HG03097 (cell line): ENCODE results near the gene PCGF2.

ENCODE experiments used
- ATAC-seq: cut with Tn5 transposase; IDR thresholded peaks from one replicate; pipeline ENCODE4 v1.9.1; 2021; ENCODE audit not compliant: unreplicated experiment, low FRiP score

PCGF2 gene

DNA sequence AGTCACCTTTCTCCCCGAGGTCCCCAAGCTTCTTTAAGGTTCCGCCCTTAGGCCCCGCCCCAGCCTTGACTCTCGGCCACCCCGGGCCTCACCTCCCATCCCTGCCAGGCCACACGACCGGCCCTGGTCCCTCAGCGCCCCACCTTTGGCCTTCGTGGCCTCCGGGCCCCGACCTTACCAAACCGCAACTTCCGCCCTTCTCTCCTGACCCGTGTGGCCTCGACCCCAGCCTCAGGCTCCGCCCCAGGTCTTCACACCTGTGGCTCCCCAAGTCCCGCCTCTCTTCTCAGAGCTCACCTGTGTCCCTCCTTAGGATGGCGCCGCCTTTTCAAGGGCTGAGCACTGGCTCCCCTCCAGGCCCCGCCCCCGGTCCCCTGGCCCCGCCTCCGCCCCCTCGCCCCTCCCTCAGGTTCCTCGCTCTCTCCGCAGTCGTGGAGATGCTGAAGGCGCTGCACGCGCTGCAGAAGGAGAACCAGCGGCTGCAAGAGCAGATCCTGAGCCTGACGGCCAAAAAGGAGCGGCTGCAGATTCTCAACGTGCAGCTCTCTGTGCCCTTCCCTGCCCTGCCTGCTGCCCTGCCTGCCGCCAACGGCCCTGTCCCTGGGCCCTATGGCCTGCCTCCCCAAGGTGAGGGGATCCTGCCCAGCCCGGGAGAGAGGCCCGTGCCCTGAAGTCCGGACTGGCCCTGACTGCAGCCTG is 28.0 kb downstream of the PCGF2 start:
- ATAC-seq: no peak

DNA sequence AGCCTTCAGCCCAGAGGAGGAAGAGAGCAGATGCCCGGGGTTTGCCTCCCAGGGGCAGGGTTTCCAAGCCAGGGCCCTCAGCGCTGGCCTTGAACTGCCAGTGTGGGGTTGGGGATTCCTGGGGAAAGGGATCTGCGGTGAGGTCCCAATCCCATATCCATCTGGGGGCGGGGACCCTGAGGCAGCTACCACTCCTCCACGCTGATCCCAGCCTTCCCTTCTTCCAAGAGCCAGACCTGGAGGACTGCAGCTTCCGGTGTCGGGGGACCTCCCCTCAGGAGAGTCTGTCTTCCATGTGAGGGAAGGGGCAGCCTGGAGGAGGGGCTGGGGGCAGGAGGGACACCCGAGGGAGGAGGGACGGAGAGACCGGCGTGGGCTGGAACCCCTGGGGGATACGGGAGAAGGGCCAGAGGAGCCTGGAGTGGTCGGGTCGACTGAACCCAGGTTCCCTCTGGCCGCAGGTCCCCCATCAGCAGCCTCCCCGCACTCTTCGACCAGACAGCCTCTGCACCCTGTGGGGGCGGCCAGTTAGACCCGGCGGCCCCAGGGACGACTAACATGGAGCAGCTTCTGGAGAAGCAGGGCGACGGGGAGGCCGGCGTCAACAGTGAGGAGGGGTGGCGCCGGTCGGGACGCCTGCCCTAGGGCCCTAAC is 28.7 kb downstream of the PCGF2 start:
- ATAC-seq: no peak

DNA sequence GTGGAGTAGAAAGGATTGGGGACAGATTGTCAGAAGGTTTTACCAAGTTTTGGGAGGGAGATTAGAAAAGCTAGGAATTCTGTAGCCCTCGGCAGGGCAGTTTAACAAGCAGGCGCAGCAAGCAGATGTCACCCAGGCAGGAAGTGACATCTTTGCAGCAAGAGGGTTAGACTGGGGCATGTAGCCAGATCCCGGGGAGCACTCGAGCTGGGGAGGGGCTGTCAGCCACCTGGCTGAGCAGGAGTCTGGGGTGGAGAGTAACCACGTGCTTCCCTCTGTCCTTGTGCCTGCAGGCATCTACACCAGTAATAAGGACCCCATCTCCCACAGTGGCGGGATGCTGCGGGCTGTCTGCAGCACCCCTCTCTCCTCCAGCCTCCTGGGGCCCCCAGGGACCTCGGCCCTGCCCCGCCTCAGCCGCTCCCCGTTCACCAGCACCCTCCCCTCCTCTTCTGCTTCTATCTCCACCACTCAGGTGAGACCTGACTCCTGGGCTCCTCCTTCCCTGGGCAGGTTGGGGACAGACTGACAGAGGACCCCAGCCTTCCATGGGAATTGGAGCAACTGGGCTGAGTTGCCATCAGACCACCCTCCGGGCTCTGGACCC is 30.9 kb downstream of the PCGF2 start:
- ATAC-seq: no peak

DNA sequence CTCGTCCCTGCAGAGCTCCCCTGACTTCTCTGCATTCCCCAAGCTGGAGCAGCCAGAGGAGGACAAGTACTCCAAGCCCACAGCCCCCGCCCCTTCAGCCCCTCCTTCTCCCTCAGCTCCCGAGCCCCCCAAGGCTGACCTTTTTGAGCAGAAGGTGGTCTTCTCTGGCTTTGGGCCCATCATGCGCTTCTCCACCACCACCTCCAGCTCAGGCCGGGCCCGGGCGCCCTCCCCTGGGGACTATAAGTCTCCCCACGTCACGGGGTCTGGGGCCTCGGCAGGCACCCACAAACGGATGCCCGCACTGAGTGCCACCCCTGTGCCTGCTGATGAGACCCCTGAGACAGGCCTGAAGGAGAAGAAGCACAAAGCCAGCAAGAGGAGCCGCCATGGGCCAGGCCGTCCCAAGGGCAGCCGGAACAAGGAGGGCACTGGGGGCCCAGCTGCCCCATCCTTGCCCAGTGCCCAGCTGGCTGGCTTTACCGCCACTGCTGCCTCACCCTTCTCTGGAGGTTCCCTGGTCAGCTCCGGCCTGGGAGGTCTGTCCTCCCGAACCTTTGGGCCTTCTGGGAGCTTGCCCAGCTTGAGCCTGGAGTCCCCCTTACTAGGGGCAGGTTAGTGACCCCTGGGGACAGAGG is 31.6 kb downstream of the PCGF2 start:
- no peak for ATAC-seq

DNA sequence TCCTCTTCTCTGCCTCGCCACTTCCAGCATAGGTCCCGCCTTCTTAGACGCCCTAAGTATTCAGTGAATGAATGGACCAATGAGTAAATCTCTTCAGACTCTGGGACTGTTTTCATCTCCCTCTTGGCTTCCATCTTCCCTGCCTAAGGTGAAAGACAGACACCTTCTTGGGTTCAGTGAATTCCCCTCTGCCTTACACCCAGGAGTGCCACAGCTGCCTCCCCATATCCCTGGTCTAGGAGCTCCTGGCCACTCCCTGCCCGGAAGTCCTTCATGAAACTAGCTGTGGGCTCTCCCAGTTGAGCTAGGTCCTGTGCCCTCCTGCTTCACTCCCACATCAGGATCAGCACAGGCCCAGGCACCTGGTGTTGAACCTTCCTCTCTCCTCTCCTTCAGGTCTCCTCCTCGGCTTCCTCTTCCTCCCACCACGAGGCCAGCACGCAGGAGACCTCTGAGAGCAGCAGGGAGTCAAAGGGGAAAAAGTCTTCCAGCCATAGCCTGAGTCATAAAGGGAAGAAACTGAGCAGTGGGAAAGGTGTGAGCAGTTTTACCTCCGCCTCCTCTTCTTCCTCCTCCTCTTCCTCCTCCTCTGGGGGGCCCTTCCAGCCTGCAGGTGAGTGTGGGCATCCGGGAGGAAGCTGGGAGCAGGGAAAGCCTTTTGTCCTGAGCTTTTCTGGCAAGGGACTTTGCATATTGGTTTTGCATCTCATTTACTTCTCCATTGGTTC is 32.8 kb downstream of the PCGF2 start:
- ATAC-seq: no peak

DNA sequence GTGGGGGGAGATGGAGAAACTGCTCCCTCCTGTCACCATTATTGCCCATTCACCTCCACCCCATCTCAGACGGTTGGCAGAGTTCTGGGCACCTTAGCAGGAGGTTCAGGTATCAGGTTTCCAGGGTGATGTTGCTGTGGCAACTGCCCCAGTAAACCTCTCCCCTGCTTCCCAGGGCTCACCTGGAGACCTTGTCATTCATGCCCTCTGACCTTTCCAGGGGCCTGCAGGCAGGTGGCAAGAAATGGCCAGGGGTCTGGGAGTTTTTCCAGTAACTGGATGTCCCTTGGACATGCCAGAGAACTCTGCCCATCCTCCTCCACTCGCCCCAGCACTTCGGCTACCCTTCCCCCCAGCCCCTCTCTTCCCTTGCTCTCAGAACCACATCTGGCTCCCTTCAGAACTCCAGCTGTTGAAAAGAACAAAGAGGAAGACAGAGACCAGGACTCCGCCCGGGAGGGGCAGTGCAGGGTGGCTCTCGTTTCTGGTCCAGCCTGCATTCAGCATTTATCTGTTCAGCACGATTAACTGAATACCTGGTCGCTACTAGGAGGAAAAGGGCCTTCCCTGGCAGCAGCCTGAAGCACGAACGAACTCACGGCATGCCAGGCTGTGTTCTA is 34.6 kb downstream of the PCGF2 start:
- no peak for ATAC-seq

DNA sequence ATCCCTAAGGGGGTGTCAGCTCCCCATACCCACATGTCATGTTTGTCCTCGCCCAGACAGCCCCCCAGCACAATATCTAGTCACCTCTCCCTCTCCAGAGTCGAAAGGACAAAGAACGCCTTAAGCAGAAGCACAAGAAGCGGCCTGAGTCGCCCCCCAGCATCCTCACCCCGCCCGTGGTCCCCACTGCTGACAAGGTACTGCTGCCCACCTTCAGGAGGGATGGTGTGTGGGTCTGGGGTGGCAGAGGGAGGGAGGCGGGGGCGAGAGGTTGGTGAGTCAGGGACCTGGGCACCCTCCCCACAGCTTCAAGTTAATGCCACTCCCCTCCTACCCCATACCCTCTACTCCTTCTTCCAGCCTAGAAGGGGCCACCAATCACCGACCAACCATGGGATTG is 35.5 kb downstream of the PCGF2 start:
- no peak for ATAC-seq

DNA sequence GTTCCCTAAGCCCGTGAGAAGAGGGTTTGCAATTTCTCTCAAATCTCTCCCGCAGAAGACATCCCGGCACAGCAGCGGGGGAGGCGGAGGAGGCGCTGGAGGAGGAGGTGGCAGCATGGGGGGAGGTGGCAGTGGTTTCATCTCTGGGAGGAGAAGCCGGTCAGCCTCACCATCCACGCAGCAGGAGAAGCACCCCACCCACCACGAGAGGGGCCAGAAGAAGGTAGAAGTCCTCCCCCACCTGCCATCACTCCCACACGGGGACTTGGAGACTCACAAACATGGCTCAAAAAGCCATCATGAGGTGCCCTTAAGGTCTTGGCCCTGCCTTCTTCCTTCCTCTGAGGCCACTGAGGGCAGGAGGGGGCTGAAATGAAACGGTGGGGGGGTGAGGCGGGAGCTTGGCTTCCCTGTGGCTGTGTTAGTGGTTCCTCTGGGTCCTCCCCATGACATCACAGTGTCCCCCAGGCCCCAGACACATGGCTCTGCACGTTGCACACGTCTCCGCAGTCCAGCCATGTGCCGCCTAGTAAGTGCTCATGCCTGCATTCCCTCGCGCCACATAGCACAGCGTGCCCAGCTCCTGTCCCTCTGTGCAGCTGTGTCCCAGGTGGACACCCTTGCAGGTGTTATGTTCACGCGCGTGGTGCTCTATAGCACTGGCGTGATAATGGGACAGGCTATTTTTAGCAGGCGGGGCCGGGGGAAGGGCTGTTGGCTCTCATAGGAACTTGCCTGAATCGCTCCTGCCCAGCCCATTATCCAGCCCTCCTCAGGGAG is 36.2 kb downstream of the PCGF2 start:
- no peak for ATAC-seq

DNA sequence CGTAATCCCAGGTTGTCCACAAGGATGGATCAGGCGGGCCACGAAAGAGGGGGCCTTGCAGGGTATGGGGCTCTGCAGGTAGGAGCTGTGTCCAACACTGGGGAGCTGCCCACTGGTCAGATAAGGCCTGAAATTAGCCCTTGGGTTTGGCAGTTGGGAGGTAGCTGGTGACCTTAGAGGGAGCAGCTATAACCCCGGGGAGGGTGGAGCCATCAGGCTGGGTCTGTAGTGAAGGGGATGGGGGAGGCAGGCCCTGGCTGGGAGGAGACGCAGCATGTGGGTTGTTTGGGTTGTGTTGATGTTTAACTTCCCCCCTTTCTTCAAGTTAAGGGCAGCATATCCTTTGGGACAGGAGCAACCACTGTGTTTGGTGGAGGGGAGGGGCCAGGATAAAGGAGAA is 37.2 kb downstream of the PCGF2 start:
- ATAC-seq: no peak

DNA sequence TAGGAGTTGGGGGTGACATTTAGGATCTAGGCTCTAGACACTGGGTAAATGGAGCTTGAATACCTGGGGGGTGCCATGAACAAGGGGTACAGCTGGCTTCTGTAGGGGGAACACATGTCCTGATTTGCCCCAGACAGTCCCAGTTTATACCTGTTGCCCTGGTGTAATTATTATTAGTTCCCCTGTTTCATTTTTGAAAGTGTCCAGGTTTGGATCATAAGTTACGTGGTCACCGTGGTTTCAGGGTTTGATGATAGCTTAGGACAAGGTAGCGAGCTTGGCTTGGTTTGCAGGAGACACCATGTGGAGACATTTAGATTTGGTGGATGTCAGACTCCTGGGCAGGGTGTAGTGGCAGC is 37.6 kb downstream of the PCGF2 start:
- ATAC-seq: no peak

DNA sequence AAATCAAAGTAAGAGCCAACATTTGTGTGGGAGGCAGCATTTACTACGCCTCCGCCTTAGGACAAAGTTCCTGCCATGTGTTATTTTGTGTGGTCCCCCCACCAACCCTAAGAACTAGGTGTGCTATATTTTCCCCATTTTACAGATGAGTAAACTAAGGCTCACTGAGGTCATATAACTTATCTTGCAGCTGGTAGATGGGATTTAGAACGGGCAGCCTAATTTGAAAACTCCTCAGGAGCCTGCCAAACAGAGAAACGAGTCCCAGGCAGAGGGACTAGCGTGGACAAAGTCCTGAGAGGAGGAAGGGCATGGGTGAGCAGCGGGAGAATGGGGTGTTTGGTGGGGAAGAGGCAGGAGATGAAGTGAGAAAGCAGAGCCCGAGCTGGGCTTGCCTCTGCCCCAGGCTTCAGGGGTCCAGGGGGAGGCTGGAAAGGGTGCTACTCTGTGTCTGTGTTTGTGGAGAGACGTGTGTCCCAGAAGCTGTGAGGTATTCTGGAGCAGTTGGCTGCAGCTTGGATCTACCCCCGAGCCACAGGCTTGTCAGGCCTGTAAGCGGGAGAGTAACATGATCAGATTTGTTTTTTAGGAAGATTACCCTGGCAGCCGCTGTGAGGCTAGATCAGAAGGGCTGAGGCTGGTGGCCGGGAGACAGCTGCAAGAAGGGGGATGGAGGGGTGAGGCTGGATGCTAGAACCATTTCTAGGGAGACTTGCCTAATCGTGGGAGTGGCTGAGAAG is 38.1 kb downstream of the PCGF2 start:
- ATAC-seq: no peak

DNA sequence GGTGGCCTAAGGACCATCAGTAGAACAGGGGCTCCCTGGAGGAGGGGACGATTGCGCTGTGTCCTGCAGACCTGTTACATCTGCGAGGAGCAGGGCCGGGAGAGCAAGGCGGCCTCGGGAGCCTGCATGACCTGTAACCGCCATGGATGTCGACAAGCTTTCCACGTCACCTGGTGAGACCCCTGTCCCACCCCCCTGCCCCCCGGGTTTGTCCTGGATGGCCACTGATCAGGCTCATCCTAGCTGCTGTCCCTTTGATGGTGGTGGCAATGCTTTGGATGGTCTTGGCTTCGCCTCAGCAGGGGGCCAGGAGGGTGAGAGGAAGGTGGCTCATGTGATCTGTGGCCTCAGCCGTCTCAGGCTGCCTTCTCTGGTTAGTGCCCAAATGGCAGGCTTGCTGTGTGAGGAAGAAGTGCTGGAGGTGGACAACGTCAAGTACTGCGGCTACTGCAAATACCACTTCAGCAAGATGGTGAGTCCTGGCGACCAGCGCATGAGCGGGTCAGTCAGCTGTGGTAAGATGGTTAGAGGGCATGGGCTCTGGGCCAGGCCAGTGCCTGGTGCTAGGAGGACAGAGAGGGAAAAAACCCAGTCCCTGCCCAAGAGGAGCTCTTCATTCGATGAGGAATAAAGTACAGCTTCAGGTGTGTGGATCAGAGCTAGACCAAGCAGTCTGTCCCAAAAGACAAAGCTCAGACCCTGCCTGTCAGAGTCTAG is 38.9 kb downstream of the PCGF2 start:
- ATAC-seq: no peak

DNA sequence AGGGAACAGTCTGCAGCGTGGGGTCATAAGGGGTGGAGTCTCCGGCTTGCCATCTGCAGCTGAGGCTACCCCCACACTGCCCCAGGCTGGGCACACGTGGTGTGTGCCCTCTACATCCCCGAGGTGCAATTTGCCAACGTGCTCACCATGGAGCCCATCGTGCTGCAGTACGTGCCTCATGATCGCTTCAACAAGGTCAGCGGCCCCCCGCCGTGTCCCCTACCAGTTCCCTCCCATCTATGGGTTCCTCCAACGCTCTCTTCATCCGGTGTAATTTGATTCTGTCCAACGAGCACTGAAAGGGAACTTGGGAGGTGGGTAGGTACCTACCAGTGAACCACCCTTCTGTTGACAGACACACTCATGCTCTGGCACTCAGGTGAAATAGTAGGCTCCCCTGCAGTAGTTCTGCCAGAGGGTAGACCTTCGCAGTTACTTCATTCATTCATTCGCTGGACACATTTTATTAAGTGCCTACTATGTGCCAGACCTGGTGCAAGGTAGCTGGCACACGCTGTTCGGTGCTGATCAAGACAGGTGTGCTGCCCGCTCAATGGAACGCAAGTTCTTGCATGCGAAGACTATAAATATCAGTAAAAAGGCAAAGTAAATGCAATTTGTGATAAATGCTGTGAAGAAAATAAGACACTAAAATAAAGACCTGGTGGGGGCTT is 40.3 kb downstream of the PCGF2 start:
- no peak for ATAC-seq

DNA sequence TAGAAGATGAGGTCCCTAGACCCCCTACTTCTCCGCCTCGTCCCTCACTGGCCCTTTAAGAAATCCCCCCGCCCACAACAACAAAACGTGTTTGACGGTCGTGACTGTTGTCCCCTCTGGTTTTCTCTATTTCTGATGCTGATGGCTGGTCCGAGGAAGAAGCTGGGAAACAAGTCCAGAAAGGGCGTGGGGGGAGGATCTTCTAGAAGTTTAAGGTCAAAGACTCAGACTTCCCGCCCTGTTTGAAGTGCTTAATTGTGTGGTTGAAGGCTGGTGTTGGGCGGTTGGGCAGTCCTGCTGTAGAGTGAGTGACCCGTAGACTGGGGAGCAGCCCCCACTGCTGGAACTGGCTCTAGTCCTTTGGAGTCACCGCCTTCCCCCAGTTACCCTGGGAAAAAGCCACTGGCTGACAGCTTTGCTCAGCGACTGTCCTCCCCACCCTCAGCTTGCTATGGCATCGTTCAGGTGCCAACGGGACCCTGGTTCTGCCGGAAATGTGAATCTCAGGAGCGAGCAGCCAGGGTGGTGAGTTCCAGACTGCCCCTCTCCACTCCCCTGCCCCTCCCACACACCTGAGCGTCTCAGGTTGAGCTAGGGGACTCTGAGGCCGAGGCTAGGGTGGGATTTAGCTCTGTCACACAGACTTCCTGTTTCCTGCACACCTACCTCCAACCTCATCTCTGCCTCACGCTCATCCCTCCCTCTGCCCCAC is 41.5 kb downstream of the PCGF2 start:
- no peak for ATAC-seq

DNA sequence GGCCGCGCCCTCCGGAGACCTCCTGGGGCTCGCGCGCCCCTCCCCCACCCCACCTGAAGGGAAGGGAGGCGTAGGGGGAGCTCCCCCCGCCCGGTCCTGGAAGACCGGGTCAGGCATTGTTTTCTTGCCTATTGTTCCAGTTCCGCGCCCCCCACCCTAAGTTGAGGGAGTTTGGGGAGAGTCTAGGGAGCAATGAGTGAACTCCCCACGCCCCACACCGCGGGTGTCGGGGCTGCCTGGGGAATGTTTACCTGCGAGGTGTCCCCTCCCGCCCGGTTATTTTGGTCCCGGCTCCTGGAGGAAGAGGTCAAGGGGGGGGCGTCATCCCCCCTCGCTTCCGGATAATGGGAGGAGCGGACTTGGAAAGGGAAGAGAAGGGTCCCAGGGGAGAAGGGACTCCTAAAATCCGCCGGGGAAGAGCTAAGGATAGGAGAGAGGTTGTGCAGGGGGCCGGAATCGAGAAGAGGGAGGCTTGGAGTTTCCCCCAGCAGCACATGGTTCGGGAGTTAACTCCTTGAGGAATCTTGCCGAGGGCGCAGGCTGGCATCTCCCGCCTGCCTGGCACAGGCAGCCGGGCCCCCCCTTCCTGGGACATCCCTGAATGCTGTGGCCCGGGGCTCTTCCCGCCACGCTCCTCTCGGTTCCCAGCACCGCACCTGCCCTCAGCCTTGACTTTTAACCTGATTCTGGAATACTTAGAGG is 42.2 kb downstream of the PCGF2 start:
- no peak for ATAC-seq

DNA sequence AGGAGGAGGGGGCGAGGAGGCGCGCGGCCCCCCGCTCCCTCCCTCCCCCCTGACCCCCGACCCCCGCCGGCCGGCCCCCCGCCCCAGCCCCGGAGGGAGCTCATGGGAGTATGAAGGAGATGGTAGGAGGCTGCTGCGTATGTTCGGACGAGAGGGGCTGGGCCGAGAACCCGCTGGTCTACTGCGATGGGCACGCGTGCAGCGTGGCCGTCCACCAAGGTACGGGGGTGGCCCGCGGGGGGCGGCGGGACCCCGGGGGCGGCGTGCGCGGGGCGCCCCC is 42.7 kb downstream of the PCGF2 start:
- ATAC-seq: no peak
